ENCODE data around the gene EVI5L.
"Not testable (repeated sequence)": the region's sequence is repeated elsewhere in the genome, so short reads cannot be mapped to it uniquely, and the experiment has no call there.

The EVI5L gene

DNA sequence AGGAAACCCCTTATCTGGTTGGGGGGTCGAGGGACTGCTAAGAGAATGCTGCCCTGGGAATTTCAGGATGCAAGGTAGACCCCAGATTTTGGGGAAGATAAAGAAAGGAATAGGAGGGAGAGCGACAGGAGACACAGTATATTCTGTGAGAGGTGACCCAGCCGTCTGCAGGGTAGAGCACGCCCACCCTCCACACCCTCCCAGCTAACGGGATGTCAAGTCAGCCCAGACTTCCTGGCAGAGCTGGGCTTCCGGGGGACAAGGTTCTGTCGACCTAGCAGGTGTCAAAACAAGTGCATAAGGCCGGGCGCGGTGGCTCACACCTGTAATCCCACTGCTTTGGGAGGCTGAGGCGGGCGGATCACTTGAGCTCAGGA lies 44.9 kb downstream of the EVI5L start:
- DNase-seq: no peak

- no peak for DNase-seq
Measured at GRCh38 chr19:7877249-7877836, 47.3 kb downstream of the EVI5L start.

DNA sequence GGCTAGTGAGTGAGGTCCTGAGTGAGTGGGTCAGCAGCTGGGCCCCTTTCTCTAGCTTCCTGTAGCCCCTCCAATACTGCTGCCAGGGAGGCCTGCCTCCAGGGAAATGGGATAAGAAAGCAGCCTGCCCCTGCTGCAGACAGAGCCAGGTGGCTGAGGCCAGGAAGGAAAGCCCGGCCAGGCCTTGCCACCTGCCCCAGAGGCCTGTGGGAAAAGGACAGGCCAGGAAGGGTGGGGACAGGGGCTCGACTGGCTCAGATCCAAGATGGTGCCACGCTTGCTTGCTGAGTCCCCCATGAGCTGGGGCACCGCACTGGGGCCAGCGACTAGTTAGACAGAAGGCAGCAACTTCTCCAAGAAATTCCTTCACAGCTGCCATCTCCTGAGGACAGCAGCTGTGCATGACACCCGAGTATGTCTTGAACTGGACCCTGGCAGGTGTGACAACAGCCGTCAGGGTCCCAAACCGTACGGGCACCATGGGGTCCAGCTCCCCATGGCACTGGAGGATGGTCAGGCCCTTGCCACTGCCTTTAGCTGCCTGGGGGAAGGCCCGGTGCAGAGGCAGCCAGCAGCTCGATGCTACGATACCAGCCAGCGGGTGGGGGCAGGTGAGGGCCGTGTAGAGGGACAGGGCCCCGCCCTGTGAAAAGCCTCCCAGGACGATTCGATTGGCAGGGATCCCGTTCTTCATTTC lies 49.2 kb downstream of the EVI5L start:
- DNase-seq: no peak

- DNase-seq: no peak
Measured at GRCh38 chr19:7879836-7880235, 49.8 kb downstream of the EVI5L start.

GRCh38 chr19:7881910-7882309 lies 51.9 kb downstream of the EVI5L start:
- DNase-seq: no peak

DNA sequence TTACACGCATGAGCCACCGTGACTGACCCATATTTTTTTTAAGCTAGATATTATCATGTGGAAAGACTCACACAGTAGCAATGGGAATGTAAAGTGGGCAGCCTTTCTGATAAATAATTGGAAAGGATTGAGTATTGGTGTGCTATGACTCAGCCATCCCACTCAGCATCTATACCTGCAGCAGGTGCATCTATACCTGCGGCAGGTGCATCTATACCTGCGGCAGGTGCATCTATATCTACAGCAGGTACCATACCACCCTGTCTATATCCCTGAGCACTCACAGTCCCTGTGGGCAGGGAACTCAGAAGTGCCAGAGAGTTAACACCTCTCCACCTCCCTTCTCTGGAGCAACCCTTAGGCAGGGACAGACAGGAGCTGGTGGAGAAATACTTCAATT lies 53.1 kb downstream of the EVI5L start:
- DNase-seq: no peak

DNA sequence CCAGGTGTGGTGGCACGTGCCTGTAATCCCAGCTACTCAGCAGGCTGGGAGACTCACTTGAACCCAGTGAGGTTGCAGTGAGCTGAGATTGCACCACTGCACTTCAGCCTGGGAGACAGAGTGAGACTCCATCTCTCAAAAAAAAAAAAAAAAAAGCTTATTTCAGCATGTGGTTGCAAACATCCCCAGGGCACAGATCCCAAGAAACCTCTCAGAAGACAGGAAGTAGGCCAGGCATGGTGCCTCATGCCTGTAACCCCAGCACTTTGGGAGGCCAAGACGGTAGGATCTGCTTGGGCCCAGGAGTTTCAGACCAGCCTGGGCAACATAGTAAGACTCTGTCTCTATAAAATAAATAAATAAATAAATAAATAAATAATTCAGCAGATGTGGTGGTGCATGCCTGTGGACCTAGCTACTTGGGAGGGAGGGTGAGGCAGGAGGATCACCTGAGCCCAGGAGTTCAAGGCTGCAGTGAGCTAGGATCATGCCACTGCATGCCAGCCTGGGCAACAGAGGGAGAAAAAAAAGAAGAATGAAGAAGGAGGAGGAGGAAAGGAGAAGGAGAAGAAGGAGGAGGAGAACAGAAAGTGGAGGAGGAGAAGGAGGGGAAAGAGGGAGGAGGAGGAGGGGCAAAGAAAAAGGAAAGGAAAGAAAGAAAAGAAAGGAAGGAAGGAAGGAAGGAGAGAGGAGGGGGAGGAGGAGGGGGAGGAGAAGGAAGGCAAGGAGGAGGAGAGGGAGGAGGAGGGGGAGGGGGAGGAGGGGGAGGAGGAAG lies 54.0 kb downstream of the EVI5L start:
- no peak for DNase-seq

DNA sequence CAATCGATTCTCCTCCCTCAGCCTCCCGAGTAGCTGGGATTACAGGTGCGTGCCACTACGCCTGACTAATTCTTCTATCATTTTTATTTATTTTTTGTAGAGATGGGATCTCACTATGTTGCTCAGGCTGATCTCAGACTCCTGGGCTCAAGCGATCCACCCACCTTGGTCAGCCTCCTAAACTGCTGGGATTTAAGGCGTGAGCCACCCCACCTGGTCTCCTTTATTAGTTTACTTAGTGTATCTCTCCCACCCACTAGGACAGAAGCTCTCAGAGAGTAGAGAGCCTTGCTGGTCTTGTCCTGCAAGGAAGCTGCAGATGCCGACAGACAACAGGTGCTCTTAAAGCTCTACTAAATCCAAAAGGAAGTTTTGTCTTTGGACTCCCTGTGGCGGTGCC lies 55.8 kb downstream of the EVI5L start:
- no peak for DNase-seq

DNA sequence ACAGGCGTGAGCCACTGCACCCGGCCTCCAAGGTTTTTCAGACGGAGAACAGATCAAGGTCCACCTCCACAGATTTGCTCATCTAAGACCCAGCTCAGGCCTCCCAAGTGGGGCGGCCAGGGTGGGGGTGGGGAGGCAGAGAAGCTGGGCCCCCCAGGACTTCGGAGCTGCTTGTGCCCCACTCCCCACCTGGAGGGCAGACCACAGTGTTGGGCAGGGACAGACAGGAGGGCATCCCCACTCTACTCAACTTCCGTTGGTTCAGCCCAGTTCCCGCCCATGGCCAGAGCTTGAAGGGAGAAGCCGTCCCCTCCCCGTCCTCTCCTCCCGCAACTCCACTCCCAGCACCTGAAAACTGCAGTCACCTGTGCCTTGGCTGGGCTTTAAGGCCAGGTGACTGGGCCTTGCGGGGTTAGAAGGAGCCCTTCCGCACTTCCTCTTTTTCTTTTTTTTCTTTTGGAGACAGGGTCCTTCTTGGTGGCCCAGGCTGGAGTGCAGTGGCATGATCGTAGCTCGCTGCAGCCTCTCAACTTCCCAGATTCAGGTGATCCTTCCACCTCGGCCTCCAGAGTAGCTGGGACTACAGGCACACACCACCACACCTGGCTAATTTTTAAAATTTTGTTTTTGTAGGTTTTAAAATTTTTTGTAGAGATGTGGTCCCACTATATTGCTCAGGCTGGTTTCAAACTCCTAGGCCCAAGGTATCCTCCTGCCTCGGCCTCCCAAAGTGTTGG lies 57.6 kb downstream of the EVI5L start:
- DNase-seq: no peak

GRCh38 chr19:7888145-7888825 lies 58.3 kb downstream of the EVI5L start, which contains the start of gene LRRC8E:
TSS of gene LRRC8E (plus strand) at chr19:7888510. CDS start at chr19:7895604, 7,094 bp downstream.
- DNase-seq: no peak

DNA sequence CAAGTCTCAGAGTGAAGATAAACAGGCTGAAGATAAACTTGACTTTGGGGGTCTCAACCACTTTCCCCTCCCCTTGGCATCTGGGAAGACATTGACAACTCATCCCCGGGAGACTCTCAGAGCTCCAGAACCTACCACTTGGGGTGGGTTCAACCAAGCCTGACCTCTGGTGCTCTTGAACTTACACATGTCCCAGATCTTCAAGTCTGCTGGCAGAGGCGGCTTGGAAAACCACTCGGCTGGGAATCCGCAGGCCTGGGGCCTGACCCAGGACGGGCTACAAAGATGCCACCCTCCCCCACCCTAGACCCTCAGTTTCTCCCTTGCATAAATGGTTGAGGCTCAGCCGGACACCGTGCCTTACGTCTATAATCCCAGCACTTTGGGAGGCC lies 58.8 kb downstream of the EVI5L start:
- DNase-seq: no peak

GRCh38 chr19:7893362-7894101 lies 63.5 kb downstream of the EVI5L start:
- DNase-seq: not testable (repeated sequence)

- DNase-seq: no peak
Measured at GRCh38 chr19:7894612-7895309, 64.7 kb downstream of the EVI5L start.

GRCh38 chr19:7895565-7895964 lies 65.5 kb downstream of the EVI5L start:
- no peak for DNase-seq

DNA sequence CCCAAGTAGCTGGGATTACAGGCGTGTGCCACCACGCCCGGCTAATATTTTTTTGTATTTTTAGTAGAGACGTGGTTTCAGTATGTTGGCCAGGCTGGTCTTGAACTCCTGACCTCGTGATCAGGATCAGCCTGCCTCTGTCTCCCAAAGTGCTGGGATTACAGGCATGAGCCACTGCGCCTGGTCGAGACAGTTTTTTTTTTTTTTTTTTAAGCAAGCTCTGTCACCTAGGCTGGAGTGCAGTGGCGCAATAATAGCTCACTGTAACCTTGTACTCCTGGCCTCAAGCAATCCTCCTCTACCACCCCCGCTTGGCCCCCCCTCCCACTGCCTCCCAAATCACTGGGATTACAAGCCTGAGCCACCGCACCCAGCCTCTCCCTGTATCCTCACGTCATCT lies 67.3 kb downstream of the EVI5L start:
- DNase-seq: no peak

DNA sequence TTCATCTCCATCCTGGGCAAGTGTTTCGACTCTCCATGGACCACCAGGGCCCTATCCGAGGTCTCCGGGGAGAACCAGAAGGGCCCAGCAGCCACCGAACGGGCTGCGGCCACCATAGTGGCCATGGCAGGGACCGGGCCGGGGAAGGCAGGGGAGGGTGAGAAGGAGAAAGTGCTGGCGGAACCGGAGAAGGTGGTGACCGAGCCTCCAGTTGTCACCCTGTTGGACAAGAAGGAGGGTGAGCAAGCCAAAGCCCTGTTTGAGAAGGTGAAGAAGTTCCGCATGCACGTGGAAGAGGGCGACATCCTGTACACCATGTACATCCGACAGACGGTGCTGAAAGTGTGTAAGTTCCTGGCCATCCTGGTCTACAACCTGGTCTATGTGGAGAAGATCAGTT lies 68.9 kb downstream of the EVI5L start:
- no peak for DNase-seq

- no peak for DNase-seq
Measured at GRCh38 chr19:7899751-7900378, 69.8 kb downstream of the EVI5L start.

DNA sequence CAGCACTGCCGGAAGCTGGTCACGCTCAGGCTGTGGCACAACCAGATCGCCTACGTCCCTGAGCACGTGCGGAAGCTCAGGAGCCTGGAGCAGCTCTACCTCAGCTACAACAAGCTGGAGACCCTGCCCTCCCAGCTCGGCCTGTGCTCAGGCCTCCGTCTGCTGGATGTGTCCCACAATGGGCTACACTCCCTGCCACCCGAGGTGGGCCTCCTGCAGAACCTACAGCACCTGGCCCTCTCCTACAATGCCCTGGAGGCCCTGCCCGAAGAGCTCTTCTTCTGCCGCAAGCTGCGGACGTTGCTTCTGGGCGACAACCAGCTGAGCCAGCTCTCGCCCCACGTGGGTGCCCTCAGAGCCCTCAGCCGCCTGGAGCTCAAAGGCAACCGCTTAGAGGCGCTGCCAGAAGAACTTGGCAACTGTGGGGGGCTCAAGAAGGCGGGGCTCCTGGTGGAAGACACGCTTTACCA lies 70.4 kb downstream of the EVI5L start:
- DNase-seq: no peak

- no peak for DNase-seq
Measured at GRCh38 chr19:7900931-7901330, 70.9 kb downstream of the EVI5L start.

DNA sequence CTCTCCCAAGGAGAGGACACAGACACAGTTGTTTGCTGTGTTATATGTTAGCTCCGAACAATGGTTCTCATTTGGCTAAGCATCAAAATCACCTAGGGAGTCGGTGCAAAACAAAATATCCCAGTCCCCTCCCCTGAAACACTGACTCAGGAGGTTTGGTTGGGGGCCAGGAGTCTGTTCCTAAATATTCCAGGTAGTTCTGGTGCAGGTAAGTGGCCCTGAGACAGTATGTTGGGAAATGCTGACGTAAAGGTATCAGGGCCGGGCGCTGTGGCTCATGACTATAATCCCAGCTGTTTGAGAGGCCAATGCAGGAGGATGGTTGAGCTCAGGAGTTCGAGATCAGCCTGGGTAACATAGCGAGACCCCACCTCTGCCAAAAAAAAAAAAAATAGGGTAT lies 71.3 kb downstream of the EVI5L start:
- DNase-seq: no peak

- no peak for DNase-seq
Measured at GRCh38 chr19:7902796-7903243, 72.8 kb downstream of the EVI5L start.
